Measurements from ENCODE around the gene OPN4. TPM values are rescaled to one million over a fixed set of nuclear protein-coding genes. Genes with fewer than 3 reads are reported as not detected.

The OPN4 gene
- total and polyA plus RNA-seq, 2 donors, result under 0.01 to 0.09 TPM

GRCh38 chr10:86658751-86659150 lies 4.4 kb downstream of the OPN4 start:
- DNase-seq (ENCODE audit: low read depth in 6 of 9, low spot score in 9 of 9), result no peak
- Histone ChIP-seq H3K9me3 (ENCODE audit: control insufficient read depth in 2 of 2, insufficient read depth in 1 of 2, low read length in 1 of 2) (no peaks in the 10 kb centered on the region), H3K36me3 (ENCODE audit: control insufficient read depth in 2 of 2, insufficient read depth in 2 of 2, low read length in 1 of 2) (no peaks in the 10 kb centered on the region), H3K4me3 (ENCODE audit: low read length in 2 of 2) (no peak overlapping the region), H3K27ac (ENCODE audit: low read depth in 1 of 2, low read length in 1 of 2) (no peak overlapping the region), H3K4me1 (ENCODE audit: control insufficient read depth in 2 of 2, insufficient read depth in 2 of 2, low read length in 2 of 2) (no peaks in the 10 kb centered on the region), H3K27me3 (ENCODE audit: control insufficient read depth in 2 of 2, insufficient read depth in 1 of 2, low read length in 1 of 2) (no peaks in the 10 kb centered on the region)
- WGBS, result 79% methylated on average over 3 of the region's 3 CpGs

GRCh38 chr10:86659161-86659691 lies 4.9 kb downstream of the OPN4 start:
- H3K36me3 ChIP-seq (ENCODE audit: control insufficient read depth in 2 of 2, insufficient read depth in 2 of 2, low read length in 1 of 2), result no peaks in the 10 kb centered on the region
- WGBS, result 95% methylated on average over 19 of the region's 19 CpGs
- H3K4me1 ChIP-seq (ENCODE audit: control insufficient read depth in 2 of 2, insufficient read depth in 2 of 2, low read length in 2 of 2), result no peaks in the 10 kb centered on the region
- DNase-seq (ENCODE audit: low read depth in 6 of 9, low spot score in 9 of 9), result no peak
- H3K9me3 ChIP-seq (ENCODE audit: control insufficient read depth in 2 of 2, insufficient read depth in 1 of 2, low read length in 1 of 2), result no peaks in the 10 kb centered on the region
- H3K27ac ChIP-seq (ENCODE audit: low read depth in 1 of 2, low read length in 1 of 2), result no peak overlapping the region
- no peaks in the 10 kb centered on the region for H3K27me3 ChIP-seq (ENCODE audit: control insufficient read depth in 2 of 2, insufficient read depth in 1 of 2, low read length in 1 of 2)
- no peak overlapping the region for H3K4me3 ChIP-seq (ENCODE audit: low read length in 2 of 2)

DNA sequence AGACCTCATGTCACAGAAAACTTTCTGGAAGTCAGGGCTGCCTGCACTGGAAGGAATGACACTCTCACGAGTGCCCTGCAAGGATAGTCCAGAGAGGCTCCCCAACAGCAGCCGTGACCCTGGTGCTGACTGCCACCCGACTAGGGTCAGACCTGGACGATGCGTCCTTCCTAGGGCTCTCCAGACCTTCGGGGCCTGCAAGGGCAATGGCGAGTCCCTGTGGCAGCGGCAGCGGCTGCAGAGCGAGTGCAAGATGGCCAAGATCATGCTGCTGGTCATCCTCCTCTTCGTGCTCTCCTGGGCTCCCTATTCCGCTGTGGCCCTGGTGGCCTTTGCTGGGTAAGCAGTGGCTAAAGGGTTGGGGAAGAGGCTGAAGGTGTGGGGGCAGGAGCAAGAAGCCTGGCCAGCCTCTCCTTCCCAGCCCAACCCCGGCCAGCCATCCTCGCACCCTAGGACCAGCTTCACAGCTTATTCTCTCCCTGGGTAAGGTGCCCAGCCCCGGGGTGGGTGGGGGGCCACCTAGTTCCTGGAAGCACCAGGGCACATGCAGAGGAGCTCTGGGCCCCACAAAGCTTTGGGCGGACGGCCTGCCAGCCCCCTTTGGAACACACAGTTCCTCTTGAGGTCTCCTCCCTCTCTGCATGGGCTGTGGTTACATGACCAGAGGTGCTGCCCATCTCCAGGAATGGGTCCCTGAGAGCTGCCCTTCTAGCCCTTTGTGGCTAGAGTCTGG lies 5.5 kb downstream of the OPN4 start:
- Histone ChIP-seq H3K27ac (ENCODE audit: low read depth in 1 of 2, low read length in 1 of 2) (no peak overlapping the region), H3K9me3 (ENCODE audit: control insufficient read depth in 2 of 2, insufficient read depth in 1 of 2, low read length in 1 of 2) (no peaks in the 10 kb centered on the region), H3K36me3 (ENCODE audit: control insufficient read depth in 2 of 2, insufficient read depth in 2 of 2, low read length in 1 of 2) (no peaks in the 10 kb centered on the region), H3K4me3 (ENCODE audit: low read length in 2 of 2) (no peak overlapping the region), H3K4me1 (ENCODE audit: control insufficient read depth in 2 of 2, insufficient read depth in 2 of 2, low read length in 2 of 2) (no peaks in the 10 kb centered on the region), H3K27me3 (ENCODE audit: control insufficient read depth in 2 of 2, insufficient read depth in 1 of 2, low read length in 1 of 2) (no peaks in the 10 kb centered on the region)
- 94% methylated on average over 17 of the region's 17 CpGs for WGBS
- DNase-seq (ENCODE audit: low read depth in 6 of 9, low spot score in 9 of 9), result no peak

DNA sequence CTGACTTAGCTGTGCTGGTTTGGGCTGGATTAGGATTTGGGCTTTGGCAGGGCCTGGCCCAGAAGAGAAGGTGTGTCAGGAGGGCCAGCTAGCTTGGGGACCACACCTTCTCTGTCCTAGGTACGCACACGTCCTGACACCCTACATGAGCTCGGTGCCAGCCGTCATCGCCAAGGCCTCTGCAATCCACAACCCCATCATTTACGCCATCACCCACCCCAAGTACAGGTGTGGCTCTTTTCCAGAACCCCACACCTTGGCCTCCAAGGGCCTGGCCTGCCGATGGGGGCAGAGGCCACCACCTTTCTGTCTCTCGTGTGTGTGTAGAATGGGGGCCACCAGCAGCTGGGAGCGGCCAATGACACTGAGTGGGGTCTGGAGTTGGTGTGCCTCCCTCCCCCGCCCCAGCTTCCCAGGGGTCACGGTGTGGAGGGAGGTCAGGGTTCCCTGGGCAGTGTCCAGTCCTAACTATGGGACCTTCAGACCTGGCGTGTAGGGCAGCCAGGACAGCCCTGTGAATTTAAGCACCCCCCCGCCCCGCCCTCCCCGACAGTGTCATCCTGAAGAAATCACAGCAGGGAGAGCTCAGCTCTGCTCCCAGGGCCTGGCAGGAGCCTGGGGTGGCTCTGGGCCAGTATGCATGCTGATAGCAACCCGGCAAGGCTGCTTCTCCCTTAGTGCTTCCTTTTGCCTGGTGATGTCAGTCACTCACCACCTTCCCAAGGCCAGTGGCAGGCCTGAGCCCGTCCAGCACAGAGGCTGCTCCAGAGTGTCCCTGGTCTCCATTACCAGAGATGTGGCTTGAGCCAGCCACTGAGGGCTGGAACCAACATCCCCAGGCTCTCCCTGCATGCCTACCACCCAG lies 7.0 kb downstream of the OPN4 start:
- WGBS, result 93% methylated on average over 17 of the region's 17 CpGs
- DNase-seq (ENCODE audit: low read depth in 6 of 9, low spot score in 9 of 9), result no peak
- H3K27ac ChIP-seq (ENCODE audit: low read depth in 1 of 2, low read length in 1 of 2), result no peak overlapping the region

DNA sequence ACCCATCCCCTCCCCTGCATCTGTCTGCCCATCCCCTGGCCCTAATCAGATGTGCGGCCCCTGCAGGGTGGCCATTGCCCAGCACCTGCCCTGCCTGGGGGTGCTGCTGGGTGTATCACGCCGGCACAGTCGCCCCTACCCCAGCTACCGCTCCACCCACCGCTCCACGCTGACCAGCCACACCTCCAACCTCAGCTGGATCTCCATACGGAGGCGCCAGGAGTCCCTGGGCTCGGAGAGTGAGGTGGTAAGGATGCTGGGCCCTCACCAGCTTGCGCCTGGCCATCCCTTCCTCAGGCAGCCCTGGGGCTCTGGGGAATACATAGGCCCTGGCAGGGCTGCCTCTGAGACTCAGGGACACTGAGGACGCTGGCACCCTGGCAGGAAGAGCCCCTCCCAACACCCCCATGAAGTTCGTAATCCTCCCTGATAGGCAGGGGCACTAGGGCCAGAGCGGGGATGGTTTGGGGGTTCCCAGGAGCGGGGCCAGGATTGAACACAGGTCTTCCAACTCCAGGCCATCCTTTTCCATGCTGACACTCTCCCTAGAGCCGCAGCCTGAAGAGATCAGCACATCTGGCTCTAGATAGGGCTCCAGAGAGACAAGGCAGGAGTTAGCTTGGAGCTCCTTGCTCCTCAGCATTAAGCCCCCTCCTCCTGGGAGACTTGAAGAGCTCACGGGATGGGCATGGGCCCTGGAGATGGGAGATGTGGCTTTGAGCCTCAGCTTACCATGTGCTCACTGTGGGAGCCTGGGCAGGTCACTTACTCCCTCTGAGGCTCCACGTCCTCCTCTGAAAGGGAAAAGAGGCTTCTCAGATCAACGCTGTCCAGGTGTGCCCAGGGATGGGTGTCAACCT lies 8.1 kb downstream of the OPN4 start:
- no peaks in the 10 kb centered on the region for H3K4me1 ChIP-seq (ENCODE audit: control insufficient read depth in 2 of 2, insufficient read depth in 2 of 2, low read length in 2 of 2)
- no peak overlapping the region for H3K27ac ChIP-seq (ENCODE audit: low read depth in 1 of 2, low read length in 1 of 2)
- DNase-seq (ENCODE audit: low read depth in 6 of 9, low spot score in 9 of 9), result no peak
- H3K9me3 ChIP-seq (ENCODE audit: control insufficient read depth in 2 of 2, insufficient read depth in 1 of 2, low read length in 1 of 2), result no peaks in the 10 kb centered on the region
- no peak overlapping the region for H3K4me3 ChIP-seq (ENCODE audit: low read length in 2 of 2)
- 94% methylated on average over 19 of the region's 19 CpGs for WGBS
- no peaks in the 10 kb centered on the region for H3K27me3 ChIP-seq (ENCODE audit: control insufficient read depth in 2 of 2, insufficient read depth in 1 of 2, low read length in 1 of 2)
- no peaks in the 10 kb centered on the region for H3K36me3 ChIP-seq (ENCODE audit: control insufficient read depth in 2 of 2, insufficient read depth in 2 of 2, low read length in 1 of 2)

More for the DNA sequence above, 7.0 kb downstream of the OPN4 start:
- H3K4me1 ChIP-seq (ENCODE audit: control insufficient read depth in 2 of 2, insufficient read depth in 2 of 2, low read length in 2 of 2), result no peaks in the 10 kb centered on the region
- H3K36me3 ChIP-seq (ENCODE audit: control insufficient read depth in 2 of 2, insufficient read depth in 2 of 2, low read length in 1 of 2), result no peaks in the 10 kb centered on the region
- no peaks in the 10 kb centered on the region for H3K9me3 ChIP-seq (ENCODE audit: control insufficient read depth in 2 of 2, insufficient read depth in 1 of 2, low read length in 1 of 2)
- H3K27me3 ChIP-seq (ENCODE audit: control insufficient read depth in 2 of 2, insufficient read depth in 1 of 2, low read length in 1 of 2), result no peaks in the 10 kb centered on the region
- H3K4me3 ChIP-seq (ENCODE audit: low read length in 2 of 2), result no peak overlapping the region

DNA sequence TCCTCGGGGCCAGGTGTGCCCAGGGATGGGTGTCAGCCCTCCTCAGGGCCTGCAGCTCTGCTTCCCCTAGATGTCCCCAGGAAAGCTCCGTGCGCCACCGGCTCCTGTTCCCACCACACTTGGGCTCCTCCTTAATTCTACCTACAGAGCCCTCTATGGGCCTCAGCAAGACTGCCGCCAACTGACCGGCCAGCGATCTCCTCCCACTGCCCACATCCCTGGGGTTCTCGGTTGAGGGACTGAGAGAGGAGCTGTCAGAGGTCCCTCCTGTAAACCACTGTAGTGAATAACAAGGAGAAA lies 8.6 kb downstream of the OPN4 start:
- no peak overlapping the region for H3K4me3 ChIP-seq (ENCODE audit: low read length in 2 of 2)
- 93% methylated on average over 8 of the region's 8 CpGs for WGBS
- no peak for DNase-seq (ENCODE audit: low read depth in 6 of 9, low spot score in 9 of 9)
- H3K27ac ChIP-seq (ENCODE audit: low read depth in 1 of 2, low read length in 1 of 2), result no peak overlapping the region
- no peaks in the 10 kb centered on the region for H3K4me1 ChIP-seq (ENCODE audit: control insufficient read depth in 2 of 2, insufficient read depth in 2 of 2, low read length in 2 of 2)
- H3K9me3 ChIP-seq (ENCODE audit: control insufficient read depth in 2 of 2, insufficient read depth in 1 of 2, low read length in 1 of 2), result no peaks in the 10 kb centered on the region
- no peaks in the 10 kb centered on the region for H3K36me3 ChIP-seq (ENCODE audit: control insufficient read depth in 2 of 2, insufficient read depth in 2 of 2, low read length in 1 of 2)
- no peaks in the 10 kb centered on the region for H3K27me3 ChIP-seq (ENCODE audit: control insufficient read depth in 2 of 2, insufficient read depth in 1 of 2, low read length in 1 of 2)

DNA sequence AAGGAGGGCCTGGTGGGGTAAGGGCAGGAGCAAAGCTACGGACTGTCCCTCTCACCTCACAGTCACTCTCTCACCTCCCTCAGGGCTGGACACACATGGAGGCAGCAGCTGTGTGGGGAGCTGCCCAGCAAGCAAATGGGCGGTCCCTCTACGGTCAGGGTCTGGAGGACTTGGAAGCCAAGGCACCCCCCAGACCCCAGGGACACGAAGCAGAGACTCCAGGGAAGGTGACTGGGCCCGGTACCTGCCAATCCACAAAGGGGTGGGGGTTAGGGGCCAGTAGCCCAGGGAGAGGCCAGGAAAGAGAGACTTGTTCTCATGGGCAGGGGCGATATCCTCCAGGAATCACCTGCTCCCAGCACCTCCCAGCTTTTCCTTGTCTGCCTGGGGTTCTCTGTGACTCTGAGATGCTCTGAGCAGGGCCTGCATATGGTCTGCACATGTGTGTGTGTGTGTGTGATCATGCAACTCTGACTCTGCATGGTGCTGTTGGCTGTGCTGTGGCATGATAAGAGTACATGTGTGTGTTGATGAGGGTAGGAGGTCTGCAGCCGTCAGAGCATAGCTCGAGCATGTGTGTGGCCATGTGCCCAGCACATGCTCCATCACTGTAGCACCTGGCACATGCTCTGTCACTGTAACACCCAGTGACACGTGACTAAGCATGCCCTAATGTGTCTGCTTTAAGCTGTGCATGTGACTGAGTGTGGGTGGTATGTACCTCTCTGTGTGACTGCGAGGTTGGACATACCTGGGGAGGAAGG lies 9.4 kb downstream of the OPN4 start:
- Histone ChIP-seq H3K27ac (ENCODE audit: low read depth in 1 of 2, low read length in 1 of 2) (no peak overlapping the region), H3K4me3 (ENCODE audit: low read length in 2 of 2) (no peak overlapping the region), H3K27me3 (ENCODE audit: control insufficient read depth in 2 of 2, insufficient read depth in 1 of 2, low read length in 1 of 2) (no peaks in the 10 kb centered on the region), H3K9me3 (ENCODE audit: control insufficient read depth in 2 of 2, insufficient read depth in 1 of 2, low read length in 1 of 2) (no peaks in the 10 kb centered on the region), H3K4me1 (ENCODE audit: control insufficient read depth in 2 of 2, insufficient read depth in 2 of 2, low read length in 2 of 2) (no peaks in the 10 kb centered on the region), H3K36me3 (ENCODE audit: control insufficient read depth in 2 of 2, insufficient read depth in 2 of 2, low read length in 1 of 2) (no peaks in the 10 kb centered on the region)
- no peak for DNase-seq (ENCODE audit: low read depth in 6 of 9, low spot score in 9 of 9)
- 93% methylated on average over 10 of the region's 10 CpGs for WGBS

GRCh38 chr10:86664341-86665217 lies 10.2 kb downstream of the OPN4 start:
- WGBS, result 91% methylated on average over 13 of the region's 13 CpGs

More at GRCh38 chr10:86664341-86665217, 10.2 kb downstream of the OPN4 start:
- H3K27ac ChIP-seq (ENCODE audit: low read depth in 1 of 2, low read length in 1 of 2), result no peak overlapping the region
- H3K4me3 ChIP-seq (ENCODE audit: low read length in 2 of 2), result no peak overlapping the region
- no peaks in the 10 kb centered on the region for H3K27me3 ChIP-seq (ENCODE audit: control insufficient read depth in 2 of 2, insufficient read depth in 1 of 2, low read length in 1 of 2)
- H3K4me1 ChIP-seq (ENCODE audit: control insufficient read depth in 2 of 2, insufficient read depth in 2 of 2, low read length in 2 of 2), result no peaks in the 10 kb centered on the region
- DNase-seq (ENCODE audit: low read depth in 6 of 9, low spot score in 9 of 9), result no peak
- no peaks in the 10 kb centered on the region for H3K9me3 ChIP-seq (ENCODE audit: control insufficient read depth in 2 of 2, insufficient read depth in 1 of 2, low read length in 1 of 2)
- no peaks in the 10 kb centered on the region for H3K36me3 ChIP-seq (ENCODE audit: control insufficient read depth in 2 of 2, insufficient read depth in 2 of 2, low read length in 1 of 2)

Measured in thymus (tissue), 11 donors.